Vagina (tissue), 2 donors: Measurements from ENCODE around the gene ADAMTSL1.

Experiments
- POLR2A ChIP-seq, 2 donors: fragments of 450-650 bp; IDR thresholded peaks; one replicate each; pipeline ENCODE4 v1.6.1; 2017; ENCODE audit warnings: antibody characterized with exemption in 2 of 2, mild to moderate bottlenecking in 2 of 2, moderate library complexity in 2 of 2
- POLR2AphosphoS5 ChIP-seq, 2 donors: sonication (generic); formaldehyde crosslinking; IDR thresholded peaks; one replicate each; pipeline ENCODE4 v1.9.0; 2017; ENCODE audit warnings: antibody characterized with exemption in 2 of 2, mild to moderate bottlenecking in 2 of 2, low read depth in 1 of 2; ENCODE audit not compliant: insufficient read depth in 1 of 2
- TF ChIP-seq, protein P1 (sequence below), 3 experiments: fragments of 450-650 bp in 2 of 3; fragments of 200-600 bp in 1 of 3; sonication (generic) in 1 of 3; IDR thresholded peaks; one replicate each; pipeline ENCODE4 v1.5.1; 2017 to 2019; ENCODE audit warnings: antibody characterized with exemption in 3 of 3, mild to moderate bottlenecking in 2 of 3, moderate library complexity in 2 of 3

GRCh38 chr9:18800579-18800978 is 326.6 kb downstream of the ADAMTSL1 start:
- TF ChIP-seq POLR2AphosphoS5 (IDR thresholded peaks at IDR 0.05; ENCODE audit: insufficient read depth in 1 of 2, low read depth in 1 of 2) (no peak), POLR2A (IDR thresholded peaks at IDR 0.05) (no peak)
- TF ChIP-seq, protein P1, sequence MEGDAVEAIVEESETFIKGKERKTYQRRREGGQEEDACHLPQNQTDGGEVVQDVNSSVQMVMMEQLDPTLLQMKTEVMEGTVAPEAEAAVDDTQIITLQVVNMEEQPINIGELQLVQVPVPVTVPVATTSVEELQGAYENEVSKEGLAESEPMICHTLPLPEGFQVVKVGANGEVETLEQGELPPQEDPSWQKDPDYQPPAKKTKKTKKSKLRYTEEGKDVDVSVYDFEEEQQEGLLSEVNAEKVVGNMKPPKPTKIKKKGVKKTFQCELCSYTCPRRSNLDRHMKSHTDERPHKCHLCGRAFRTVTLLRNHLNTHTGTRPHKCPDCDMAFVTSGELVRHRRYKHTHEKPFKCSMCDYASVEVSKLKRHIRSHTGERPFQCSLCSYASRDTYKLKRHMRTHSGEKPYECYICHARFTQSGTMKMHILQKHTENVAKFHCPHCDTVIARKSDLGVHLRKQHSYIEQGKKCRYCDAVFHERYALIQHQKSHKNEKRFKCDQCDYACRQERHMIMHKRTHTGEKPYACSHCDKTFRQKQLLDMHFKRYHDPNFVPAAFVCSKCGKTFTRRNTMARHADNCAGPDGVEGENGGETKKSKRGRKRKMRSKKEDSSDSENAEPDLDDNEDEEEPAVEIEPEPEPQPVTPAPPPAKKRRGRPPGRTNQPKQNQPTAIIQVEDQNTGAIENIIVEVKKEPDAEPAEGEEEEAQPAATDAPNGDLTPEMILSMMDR (IDR thresholded peaks at IDR 0.05), result no peak
